ENCODE measurements around the gene NQO2. TPM values are rescaled to one million over a fixed set of nuclear protein-coding genes. Genes with fewer than 3 reads are reported as not detected.
"Not testable (repeated sequence)": the region's sequence is repeated elsewhere in the genome, so short reads cannot be mapped to it uniquely, and the experiment has no call there.

Gene NQO2
- total RNA-seq, 1 donor from 2014 or later, result 34.8 TPM

- no peak for DNase-seq (ENCODE audit: low spot score)
- H3K27ac Mint-ChIP-seq, result no peak overlapping the region
- no peak overlapping the region for H3K4me3 Mint-ChIP-seq
- H3K4me1 Mint-ChIP-seq (ENCODE audit: low read depth), result peaks cover 10% of the 10 kb centered on the region
- intact Hi-C loops (cut with micrococcal nuclease), result no loop called here
- peaks cover 33% of the 10 kb centered on the region for H3K9me3 Mint-ChIP-seq
- peaks cover 64% of the 10 kb centered on the region for H3K36me3 Mint-ChIP-seq (ENCODE audit: low read depth)
- H3K27me3 Mint-ChIP-seq (ENCODE audit: insufficient read depth), result no peaks in the 10 kb centered on the region
These were observed 15.0 kb downstream of the NQO2 start for GRCh38 chr6:3014675-3015066.

- Mint-ChIP-seq H3K4me3 (no peak overlapping the region), H3K27ac (no peak overlapping the region), H3K27me3 (ENCODE audit: insufficient read depth) (no peaks in the 10 kb centered on the region), H3K4me1 (ENCODE audit: low read depth) (peaks cover 13% of the 10 kb centered on the region), H3K9me3 (peaks cover 28% of the 10 kb centered on the region), H3K36me3 (ENCODE audit: low read depth) (peaks cover 64% of the 10 kb centered on the region)
- intact Hi-C loops (cut with micrococcal nuclease), result no loop called here
- no peak for DNase-seq (ENCODE audit: low spot score)
These were observed 15.4 kb downstream of the NQO2 start for GRCh38 chr6:3015144-3015543.

- DNase-seq (ENCODE audit: low spot score), result no peak
- H3K9me3 Mint-ChIP-seq, result peaks cover 17% of the 10 kb centered on the region
- H3K4me3 Mint-ChIP-seq, result no peak overlapping the region
- peaks cover 19% of the 10 kb centered on the region for H3K4me1 Mint-ChIP-seq (ENCODE audit: low read depth)
- intact Hi-C loops (cut with micrococcal nuclease), result no loop called here
- H3K27ac Mint-ChIP-seq, result no peak overlapping the region
- no peaks in the 10 kb centered on the region for H3K27me3 Mint-ChIP-seq (ENCODE audit: insufficient read depth)
- H3K36me3 Mint-ChIP-seq (ENCODE audit: low read depth), result peaks cover 54% of the 10 kb centered on the region
These were observed 17.0 kb downstream of the NQO2 start for GRCh38 chr6:3016473-3017280.

- no peaks in the 10 kb centered on the region for H3K27me3 Mint-ChIP-seq (ENCODE audit: insufficient read depth)
- H3K36me3 Mint-ChIP-seq (ENCODE audit: low read depth), result peaks cover 48% of the 10 kb centered on the region
- intact Hi-C loops (cut with micrococcal nuclease), result no loop called here
- H3K4me3 Mint-ChIP-seq, result no peak overlapping the region
- DNase-seq (ENCODE audit: low spot score), result no peak
- peaks cover 11% of the 10 kb centered on the region for H3K9me3 Mint-ChIP-seq
- no peak overlapping the region for H3K27ac Mint-ChIP-seq
- H3K4me1 Mint-ChIP-seq (ENCODE audit: low read depth), result peaks cover 19% of the 10 kb centered on the region
These were observed 17.6 kb downstream of the NQO2 start for GRCh38 chr6:3017304-3017703.

GRCh38 chr6:3019065-3019464 lies 19.4 kb downstream of the NQO2 start:
- H3K27ac Mint-ChIP-seq, result no peak overlapping the region
- intact Hi-C loops (cut with micrococcal nuclease), result no loop called here
- H3K4me1 Mint-ChIP-seq (ENCODE audit: low read depth), result peaks cover 28% of the 10 kb centered on the region
- peaks cover 48% of the 10 kb centered on the region for H3K36me3 Mint-ChIP-seq (ENCODE audit: low read depth)
- H3K9me3 Mint-ChIP-seq, result peaks cover 4% of the 10 kb centered on the region
- no peak for DNase-seq (ENCODE audit: low spot score)
- no peak overlapping the region for H3K4me3 Mint-ChIP-seq
- no peaks in the 10 kb centered on the region for H3K27me3 Mint-ChIP-seq (ENCODE audit: insufficient read depth)

GRCh38 chr6:3019749-3020320 lies 20.1 kb downstream of the NQO2 start:
- Mint-ChIP-seq H3K27ac (no peak overlapping the region), H3K9me3 (peaks cover 4% of the 10 kb centered on the region), H3K36me3 (ENCODE audit: low read depth) (peaks cover 44% of the 10 kb centered on the region), H3K27me3 (ENCODE audit: insufficient read depth) (no peaks in the 10 kb centered on the region), H3K4me3 (no peak overlapping the region), H3K4me1 (ENCODE audit: low read depth) (peaks cover 30% of the 10 kb centered on the region)
- no peak for DNase-seq (ENCODE audit: low spot score)
- intact Hi-C loops (cut with micrococcal nuclease), result no loop called here

- H3K27ac Mint-ChIP-seq; H3K4me3 Mint-ChIP-seq; DNase-seq (ENCODE audit: low spot score); H3K9me3 Mint-ChIP-seq; intact Hi-C loops (cut with micrococcal nuclease); H3K27me3 Mint-ChIP-seq (ENCODE audit: insufficient read depth): not testable (repeated sequence)
- H3K4me1 Mint-ChIP-seq (ENCODE audit: low read depth), result peaks cover 38% of the 10 kb centered on the region
- peaks cover 38% of the 10 kb centered on the region for H3K36me3 Mint-ChIP-seq (ENCODE audit: low read depth)
These were observed 21.4 kb downstream of the NQO2 start for GRCh38 chr6:3020976-3021598.

GRCh38 chr6:3022765-3023662 lies 23.3 kb downstream of the NQO2 start:
- H3K27ac Mint-ChIP-seq, result peak overlapping the region; percentile 91
- H3K36me3 Mint-ChIP-seq (ENCODE audit: low read depth), result peaks cover 29% of the 10 kb centered on the region
- peak; percentile 38 for DNase-seq (ENCODE audit: low spot score)
- H3K9me3 Mint-ChIP-seq, result peaks cover 4% of the 10 kb centered on the region
- peak overlapping the region; percentile 87 for H3K4me3 Mint-ChIP-seq
- peaks cover 51% of the 10 kb centered on the region for H3K4me1 Mint-ChIP-seq (ENCODE audit: low read depth)
- no peaks in the 10 kb centered on the region for H3K27me3 Mint-ChIP-seq (ENCODE audit: insufficient read depth)
- intact Hi-C loops (cut with micrococcal nuclease), result loop anchor here (1.0 kb wide), 4 partner anchors 24 to 95 kb away; partner anchors contain the start of genes BPHL, NQO2 and RIPK1

GRCh38 chr6:3023663-3024483 lies 24.2 kb downstream of the NQO2 start:
- peaks cover 4% of the 10 kb centered on the region for H3K9me3 Mint-ChIP-seq
- peak overlapping the region; percentile 91 for H3K27ac Mint-ChIP-seq
- H3K4me1 Mint-ChIP-seq (ENCODE audit: low read depth), result peaks cover 51% of the 10 kb centered on the region
- intact Hi-C loops (cut with micrococcal nuclease), result loop anchor here (1.0 kb wide), 4 partner anchors 25 to 94 kb away; partner anchors contain the start of genes BPHL, NQO2 and RIPK1
- DNase-seq (ENCODE audit: low spot score), result peak; percentile 87
- H3K4me3 Mint-ChIP-seq, result peak overlapping the region; percentile 87
- H3K27me3 Mint-ChIP-seq (ENCODE audit: insufficient read depth), result no peaks in the 10 kb centered on the region
- H3K36me3 Mint-ChIP-seq (ENCODE audit: low read depth), result peaks cover 27% of the 10 kb centered on the region

- peak; percentile 60 for DNase-seq (ENCODE audit: low spot score)
- peaks cover 16% of the 10 kb centered on the region for H3K36me3 Mint-ChIP-seq (ENCODE audit: low read depth)
- H3K27me3 Mint-ChIP-seq (ENCODE audit: insufficient read depth), result peaks cover 17% of the 10 kb centered on the region
- intact Hi-C loops (cut with micrococcal nuclease), result no loop called here
- H3K27ac Mint-ChIP-seq, result peak overlapping the region; percentile 83
- H3K9me3 Mint-ChIP-seq, result no peaks in the 10 kb centered on the region
- H3K4me1 Mint-ChIP-seq (ENCODE audit: low read depth), result peaks cover 44% of the 10 kb centered on the region
- H3K4me3 Mint-ChIP-seq, result peak overlapping the region; percentile 71
These were observed 27.3 kb downstream of the NQO2 start for GRCh38 chr6:3026791-3027626.

- DNase-seq (ENCODE audit: low spot score); H3K4me3 Mint-ChIP-seq: not testable (repeated sequence)
These were observed 28.5 kb downstream of the NQO2 start for GRCh38 chr6:3028156-3028555.

More at GRCh38 chr6:3028156-3028555, 28.5 kb downstream of the NQO2 start:
- H3K4me1 Mint-ChIP-seq (ENCODE audit: low read depth), result peaks cover 41% of the 10 kb centered on the region
- H3K9me3 Mint-ChIP-seq; H3K27ac Mint-ChIP-seq; intact Hi-C loops (cut with micrococcal nuclease): not testable (repeated sequence)
- peaks cover 10% of the 10 kb centered on the region for H3K36me3 Mint-ChIP-seq (ENCODE audit: low read depth)
- H3K27me3 Mint-ChIP-seq (ENCODE audit: insufficient read depth), result peaks cover 21% of the 10 kb centered on the region

Data from activated T-helper 1 cell treated with anti-CD3 and anti-CD28 coated beads, Interleukin-12 subunit alpha, Interleukin-12 subunit beta, Interleukin-2, Interleukin-4 antibody, amounts not matched to agents 30 ng/mL and 10 ng/mL and 1 ng/mL, durations not matched to agents 14 hours and 24 hours and 36 hours (primary cell).